Astrocyte of the cerebellum (primary cell): Measurements from ENCODE around the gene EDEM1.
"Not testable (repeated sequence)": the region's sequence is repeated elsewhere in the genome, so short reads cannot be mapped to it uniquely, and the experiment has no call there.

Source experiments
- DNase-seq: peaks from one replicate; pipeline ENCODE4 v3.0.0-alpha.2; 2011; ENCODE audit warnings: low read depth
- H3K4me3 ChIP-seq: 2 replicates; pipeline ENCODE4 v1.5.1; 2011; ENCODE audit warnings: mild to moderate bottlenecking, low read depth, low read length, moderate library complexity
- CTCF ChIP-seq: IDR thresholded peaks from 2 replicates; pipeline ENCODE4 v1.5.1; 2012; ENCODE audit warnings: low read length, low read depth, moderate library complexity, mild to moderate bottlenecking; ENCODE audit errors: missing control alignments
- in situ Hi-C: cut with HindIII; loops from 2 replicates; pipeline ENCODE4 v1.10.0; 2017; ENCODE audit warnings: low sequenced_read_pairs

EDEM1 gene

GRCh38 chr3:5235655-5236054, 48.1 kb downstream of the EDEM1 start:
- DNase-seq = no peak
- no peak for TF ChIP-seq CTCF
- in situ Hi-C loops = no loop called here
- H3K4me3 ChIP-seq = no peak overlapping the region

- in situ Hi-C loops = no loop called here
- TF ChIP-seq CTCF = no peak
- no peak overlapping the region for H3K4me3 ChIP-seq
- no peak for DNase-seq
These were observed 51.0 kb downstream of the EDEM1 start for GRCh38 chr3:5238545-5238944.

- in situ Hi-C loops = no loop called here
- no peak for DNase-seq
These were observed 52.1 kb downstream of the EDEM1 start for GRCh38 chr3:5239602-5240001.

GRCh38 chr3:5240740-5241139, 53.2 kb downstream of the EDEM1 start:
- no peak for TF ChIP-seq CTCF
- in situ Hi-C loops = no loop called here

More at GRCh38 chr3:5239602-5240001, 52.1 kb downstream of the EDEM1 start:
- TF ChIP-seq CTCF = no peak
- H3K4me3 ChIP-seq = no peak overlapping the region

GRCh38 chr3:5242785-5243184, 55.3 kb downstream of the EDEM1 start:
- DNase-seq, H3K4me3 ChIP-seq, in situ Hi-C loops: not testable (repeated sequence)

More at GRCh38 chr3:5240740-5241139, 53.2 kb downstream of the EDEM1 start:
- H3K4me3 ChIP-seq = no peak overlapping the region
- DNase-seq = no peak

- no peak overlapping the region for H3K4me3 ChIP-seq
- in situ Hi-C loops = no loop called here
- TF ChIP-seq CTCF = no peak
- DNase-seq = no peak
These were observed 58.4 kb downstream of the EDEM1 start for GRCh38 chr3:5245927-5246326.

GRCh38 chr3:5248822-5249221, 61.3 kb downstream of the EDEM1 start:
- H3K4me3 ChIP-seq = no peak overlapping the region
- TF ChIP-seq CTCF = no peak
- in situ Hi-C loops = no loop called here
- no peak for DNase-seq
